Activated CD8-positive, alpha-beta memory T cell treated with anti-CD3 and anti-CD28 coated beads, Interleukin-2, amount 50 U/mL, for 1 hour (primary cell): ENCODE results near the gene GPSM3.
"Not testable (repeated sequence)": the region's sequence is repeated elsewhere in the genome, so short reads cannot be mapped to it uniquely, and the experiment has no call there.

Experiments
- DNase-seq: peaks from one replicate; pipeline ENCODE4 v3.0.0-alpha.2; 2020; ENCODE audit errors: extremely low read depth

GPSM3 gene, protein sequence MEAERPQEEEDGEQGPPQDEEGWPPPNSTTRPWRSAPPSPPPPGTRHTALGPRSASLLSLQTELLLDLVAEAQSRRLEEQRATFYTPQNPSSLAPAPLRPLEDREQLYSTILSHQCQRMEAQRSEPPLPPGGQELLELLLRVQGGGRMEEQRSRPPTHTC

GRCh38 chr6:32192608-32193039 lies at the start of gene GPSM3:
Gene GPSM3, minus strand, starts transcription at chr6:32192643. Its CDS starts 130 bp downstream, at chr6:32192513.
- DNase-seq: no peak

- DNase-seq: no peak
Measured at GRCh38 chr6:32240686-32241085, 48.2 kb upstream of the GPSM3 start.

DNA sequence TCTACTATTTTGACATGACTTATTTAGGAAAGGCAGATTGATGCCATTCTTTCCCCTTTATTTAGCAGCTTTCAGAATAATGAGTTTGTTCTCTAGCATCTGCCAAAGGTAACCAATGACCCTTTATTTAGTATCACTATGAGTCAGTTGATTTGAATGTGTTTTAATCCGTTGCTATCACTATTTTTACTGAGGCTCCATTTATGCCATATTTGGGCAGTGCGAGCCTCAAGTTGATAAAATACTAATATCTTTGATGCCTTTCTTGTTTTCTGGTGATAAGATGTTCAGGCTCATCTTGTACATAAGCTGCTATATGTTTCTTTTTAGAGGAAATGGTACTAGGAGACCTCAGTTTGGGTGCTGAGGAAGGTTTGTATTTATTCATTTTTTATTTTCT lies 47.0 kb upstream of the GPSM3 start:
- no peak for DNase-seq

DNA sequence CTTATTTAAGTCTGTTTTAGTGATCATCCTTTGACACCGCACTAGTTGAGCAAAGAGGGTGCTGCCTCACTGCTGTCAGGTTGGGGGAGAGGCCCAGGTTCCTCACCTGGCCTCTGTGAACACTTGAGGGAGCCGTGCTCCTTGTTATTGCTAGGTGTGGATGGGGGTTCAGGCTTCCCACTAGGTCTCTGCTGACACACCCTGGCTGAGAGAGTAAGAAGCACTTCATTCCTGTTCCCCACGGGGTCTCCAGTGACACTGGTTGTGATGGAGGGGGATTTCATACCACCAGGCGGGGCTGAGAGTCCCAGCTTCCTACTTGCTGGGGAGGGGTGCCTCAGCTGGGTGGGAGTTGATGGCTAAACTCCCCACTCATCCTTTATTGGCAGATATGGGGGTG lies 42.5 kb upstream of the GPSM3 start:
- no peak for DNase-seq

DNA sequence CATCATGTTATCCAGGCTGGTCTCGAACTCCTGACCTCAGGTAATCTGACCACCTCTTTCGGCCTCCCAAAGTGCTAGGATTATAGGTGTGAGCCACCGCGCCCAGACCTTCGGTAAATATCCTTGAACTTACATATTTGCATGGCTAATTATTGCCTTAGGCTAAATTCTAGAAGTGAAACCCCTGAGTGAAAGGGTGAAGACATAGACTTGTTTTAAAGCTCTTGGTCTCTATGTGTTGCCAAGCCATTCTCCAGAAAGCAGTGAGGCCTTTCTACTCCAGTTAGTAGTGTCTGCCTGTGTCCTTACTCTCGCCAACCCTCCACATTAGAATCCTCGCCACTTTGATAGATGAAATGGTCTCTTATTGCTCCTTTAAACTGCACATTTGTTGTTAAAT lies 34.0 kb upstream of the GPSM3 start:
- no peak for DNase-seq

- no peak for DNase-seq
Measured at GRCh38 chr6:32224696-32225095, 32.3 kb upstream of the GPSM3 start.

GRCh38 chr6:32223258-32224235 lies 31.1 kb upstream of the GPSM3 start, which contains the start of gene NOTCH4:
Gene NOTCH4, minus strand, starts transcription at chr6:32224067. Its CDS starts 139 bp downstream, at chr6:32223928.
- DNase-seq: no peak

DNA sequence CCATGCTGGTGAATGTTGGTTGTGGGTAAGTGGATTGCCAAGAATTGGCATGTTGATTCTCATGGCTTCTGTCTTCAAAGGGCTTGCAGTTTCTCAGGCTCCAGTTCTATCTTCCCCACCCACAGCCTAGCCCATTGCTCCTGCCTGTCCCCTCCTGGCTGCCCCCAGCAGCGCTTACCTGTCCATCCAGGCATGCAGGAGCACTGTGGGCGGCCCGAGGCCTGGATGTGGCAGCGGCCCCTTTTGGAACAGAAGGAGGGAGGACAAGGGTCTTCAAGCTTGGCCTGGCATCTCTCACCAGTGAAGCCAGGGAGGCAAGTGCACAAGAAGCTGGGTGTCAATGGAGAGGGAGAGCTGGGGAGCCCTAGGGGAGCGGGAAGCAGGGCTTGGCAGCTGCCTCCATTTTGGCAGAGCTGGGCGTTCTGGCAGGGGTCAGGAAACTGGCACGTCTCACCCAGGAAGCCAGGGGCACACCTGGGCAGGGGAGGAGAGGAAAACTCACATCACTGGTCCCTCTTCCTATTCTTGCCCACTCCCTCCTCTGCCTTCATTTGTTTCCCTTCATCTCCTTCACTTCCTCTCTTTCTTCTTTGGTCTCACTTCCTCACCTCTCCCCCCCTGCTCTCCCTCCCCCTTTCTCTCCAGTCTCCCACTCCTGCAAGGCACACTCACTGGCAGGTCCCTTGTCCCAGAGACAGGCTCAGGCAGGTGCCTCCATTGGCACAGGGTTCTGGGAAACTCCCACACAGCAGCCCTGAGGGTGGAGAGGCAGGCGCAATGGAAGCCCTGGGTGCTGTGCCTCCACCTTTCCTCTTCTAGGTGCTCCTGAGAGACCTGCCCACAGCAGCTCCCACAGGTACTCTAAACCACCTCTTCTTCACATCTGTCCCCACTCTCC lies 30.1 kb upstream of the GPSM3 start:
- DNase-seq: no peak

DNA sequence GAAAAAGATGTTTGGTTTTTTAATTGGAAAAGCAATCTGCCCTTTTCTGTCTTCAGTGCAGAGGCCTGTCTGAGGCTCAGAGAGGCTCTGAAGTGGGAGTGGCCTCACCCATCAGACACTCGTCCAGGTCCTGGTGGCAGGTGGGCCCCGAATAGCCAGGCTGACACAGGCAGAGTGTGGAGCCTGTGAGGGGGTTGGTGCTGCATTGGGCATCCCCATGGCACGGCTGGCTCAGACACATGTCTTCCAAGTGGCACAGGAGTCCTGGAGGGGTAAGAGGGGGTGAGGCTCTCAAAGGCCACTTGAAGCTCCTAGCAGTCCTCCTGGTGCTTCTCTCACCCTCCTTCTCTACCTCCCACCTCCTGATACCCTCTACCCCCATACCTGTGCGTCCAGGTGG lies 27.6 kb upstream of the GPSM3 start:
- no peak for DNase-seq

DNA sequence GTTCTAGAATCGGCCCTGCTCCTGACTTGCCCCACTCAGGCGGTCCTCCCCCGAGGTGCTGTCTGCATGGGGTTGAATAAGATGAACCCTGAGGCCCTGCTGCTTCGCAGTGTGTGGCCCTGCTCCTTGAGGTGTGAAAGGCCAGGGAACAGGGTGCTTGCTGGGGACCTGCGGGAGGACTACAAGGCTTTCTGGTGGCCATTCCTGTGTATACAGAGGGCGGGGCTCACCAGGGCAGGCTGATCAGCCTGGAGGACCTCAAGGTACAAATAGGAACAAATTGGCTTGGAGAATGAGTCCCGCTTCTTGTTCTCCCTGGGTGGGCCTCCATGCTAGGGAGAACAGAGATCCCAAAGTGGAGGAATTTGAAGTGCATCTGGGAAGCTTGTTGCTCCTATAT lies 25.7 kb upstream of the GPSM3 start:
- DNase-seq: no peak

DNA sequence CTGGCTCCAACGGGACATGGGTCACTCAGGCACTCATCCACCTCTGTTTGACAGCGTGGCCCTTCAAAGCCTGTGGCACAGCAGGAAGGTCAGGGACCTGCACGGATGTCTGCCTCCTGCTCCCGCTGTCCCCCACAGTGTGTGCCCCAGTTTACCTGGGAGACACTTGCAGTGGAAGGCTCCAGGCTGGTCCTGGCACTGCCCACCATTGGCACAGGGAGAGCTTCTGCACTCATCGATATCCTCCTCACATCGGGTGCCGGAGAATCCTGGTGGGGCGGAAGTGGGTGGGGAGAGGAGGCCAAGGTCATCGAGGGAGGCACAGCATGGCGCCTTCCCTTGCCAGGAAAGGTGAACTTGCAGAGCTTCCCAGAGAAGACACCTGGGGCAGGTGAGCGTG lies 24.6 kb upstream of the GPSM3 start:
- DNase-seq: no peak

DNA sequence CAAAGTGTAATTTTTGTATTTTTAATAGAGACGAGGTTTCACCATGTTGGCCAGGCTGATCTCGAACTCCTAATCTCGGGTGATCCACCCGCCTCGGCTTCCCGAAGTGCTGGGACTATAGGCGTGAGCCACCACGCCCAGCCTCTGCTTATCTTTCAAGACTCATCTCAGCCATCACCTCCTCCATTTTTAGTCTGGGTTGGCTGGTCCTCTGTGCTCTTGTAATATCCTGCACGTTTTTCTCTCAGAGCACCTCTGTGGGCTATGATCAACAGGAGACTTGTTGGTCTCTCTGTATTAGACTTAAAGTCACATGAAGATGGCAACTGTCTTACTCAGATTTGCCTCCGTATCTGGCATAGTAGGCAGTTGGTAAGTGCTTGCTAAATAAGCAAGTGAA lies 23.8 kb upstream of the GPSM3 start:
- DNase-seq: no peak

GRCh38 chr6:32215617-32216016 lies 23.2 kb upstream of the GPSM3 start:
- DNase-seq: no peak

DNA sequence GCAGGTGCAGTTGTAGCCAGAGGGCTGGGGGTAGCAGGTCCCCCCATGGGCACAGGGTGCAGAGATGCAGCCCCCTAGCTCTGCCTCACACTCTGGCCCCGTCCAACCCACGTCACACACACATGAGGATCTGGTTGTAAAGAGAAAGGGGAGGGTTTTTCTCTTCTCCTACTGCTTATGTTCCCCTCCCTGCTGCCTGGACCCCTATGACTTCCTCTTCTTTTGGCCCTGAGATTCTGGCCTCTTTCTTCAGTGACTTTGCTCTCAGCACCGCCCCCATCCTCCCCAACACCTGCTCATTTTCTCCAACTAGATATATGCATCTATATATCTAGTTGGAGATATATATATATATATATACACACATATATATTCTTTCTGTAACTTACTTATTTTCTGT lies 21.7 kb upstream of the GPSM3 start:
- DNase-seq: no peak

DNA sequence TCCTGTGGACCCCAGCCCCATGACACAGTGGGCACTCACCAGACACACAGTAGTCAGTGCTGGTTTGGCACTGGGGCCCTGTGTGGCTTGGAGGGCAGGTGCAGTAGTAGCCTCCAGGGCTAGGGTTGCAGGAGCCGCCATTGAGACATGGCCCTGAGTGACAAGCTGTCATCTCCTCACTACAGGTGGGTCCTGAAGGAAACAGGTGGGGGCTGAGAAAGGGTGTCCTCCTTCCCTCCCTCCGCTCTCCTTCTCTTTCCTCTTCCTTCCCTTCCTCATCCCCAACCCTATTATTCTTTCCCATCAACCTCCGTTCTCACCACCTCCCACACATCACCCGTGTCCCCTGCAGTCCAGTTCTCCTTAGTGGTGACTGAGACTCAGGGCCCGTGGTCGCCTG lies 21.2 kb upstream of the GPSM3 start:
- DNase-seq: no peak

DNA sequence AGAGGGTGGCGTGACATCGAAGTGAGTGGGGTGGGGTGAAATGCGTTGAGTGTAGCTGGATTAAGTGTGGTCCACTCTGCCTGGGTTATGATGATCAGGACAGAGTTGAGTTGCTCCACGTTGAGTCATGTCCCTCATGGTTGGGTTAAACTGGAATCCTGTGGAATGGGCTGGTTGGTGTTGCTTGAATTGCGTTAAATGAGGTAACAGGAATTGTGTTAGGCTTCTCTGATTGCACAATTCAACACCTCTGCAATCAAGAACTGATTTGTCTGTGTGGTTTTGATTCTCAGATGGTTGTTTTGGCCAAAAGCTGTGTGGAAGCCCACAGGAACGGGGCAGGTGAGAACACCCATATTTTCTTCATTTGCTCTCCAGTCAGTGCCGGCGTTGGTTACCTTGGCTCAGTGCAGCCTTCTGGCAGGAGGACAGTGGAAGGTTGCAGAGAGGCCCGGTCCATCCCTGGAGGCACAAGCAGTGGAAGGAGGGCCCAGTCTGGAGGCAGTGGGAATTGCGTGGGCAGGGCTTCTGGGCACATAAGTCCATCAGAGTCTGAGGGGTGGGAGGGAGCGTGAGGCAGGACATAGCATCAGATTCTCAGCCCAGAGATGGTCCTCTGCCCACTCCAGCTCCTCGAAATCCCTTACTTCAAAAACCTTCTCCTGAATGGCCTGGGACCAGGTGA lies 19.8 kb upstream of the GPSM3 start:
- no peak for DNase-seq

- DNase-seq: not testable (repeated sequence)
Measured at GRCh38 chr6:32211432-32211831, 19.0 kb upstream of the GPSM3 start.

GRCh38 chr6:32210191-32210601 lies 17.8 kb upstream of the GPSM3 start:
- DNase-seq: no peak

DNA sequence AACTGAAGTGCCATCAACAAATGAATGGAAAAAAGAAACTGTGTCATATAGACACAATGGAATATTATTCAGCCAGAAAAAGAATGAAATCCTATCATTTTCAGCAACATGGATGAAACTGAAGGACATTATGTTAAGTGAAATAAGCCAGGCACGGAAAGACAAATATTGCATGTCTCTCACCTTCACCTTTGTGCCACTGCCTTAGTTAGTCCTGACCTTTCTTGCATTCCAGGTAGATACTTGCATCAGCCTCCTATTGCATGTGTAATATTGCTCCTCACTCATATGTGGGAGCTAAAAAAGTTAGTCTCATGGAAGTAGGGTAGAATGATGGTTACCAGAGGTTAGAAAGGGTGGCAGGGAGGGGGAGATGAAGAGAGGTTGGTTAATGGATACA lies 16.6 kb upstream of the GPSM3 start:
- DNase-seq: no peak

DNA sequence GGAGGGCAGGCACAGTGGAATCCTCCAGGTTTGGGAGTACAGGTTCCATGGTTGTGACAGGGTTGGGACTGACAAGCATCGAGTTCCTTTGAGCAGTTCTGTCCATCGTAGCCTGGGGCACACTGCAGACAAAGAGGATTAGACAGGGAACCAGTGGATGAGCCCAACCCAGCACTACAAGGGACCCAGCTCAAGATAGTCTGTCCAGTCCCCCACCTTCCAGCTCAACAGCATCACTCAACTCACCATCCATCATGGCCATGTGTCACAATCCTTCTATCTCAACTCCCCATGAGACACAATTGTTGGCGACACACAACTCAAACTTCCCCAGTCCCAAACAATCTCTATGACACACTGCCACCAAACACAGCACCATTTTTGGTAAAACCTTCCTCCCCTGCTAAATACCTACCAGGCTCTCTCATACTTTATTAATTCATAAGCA lies 11.8 kb upstream of the GPSM3 start:
- no peak for DNase-seq
